NCI-H1436 (cell line): ENCODE data around the gene FLYWCH1.

Experiments used
- DNase-seq: peaks from one replicate; lab custom pipeline; 2025; lab: John Stamatoyannopoulos, UW

Gene FLYWCH1

DNA sequence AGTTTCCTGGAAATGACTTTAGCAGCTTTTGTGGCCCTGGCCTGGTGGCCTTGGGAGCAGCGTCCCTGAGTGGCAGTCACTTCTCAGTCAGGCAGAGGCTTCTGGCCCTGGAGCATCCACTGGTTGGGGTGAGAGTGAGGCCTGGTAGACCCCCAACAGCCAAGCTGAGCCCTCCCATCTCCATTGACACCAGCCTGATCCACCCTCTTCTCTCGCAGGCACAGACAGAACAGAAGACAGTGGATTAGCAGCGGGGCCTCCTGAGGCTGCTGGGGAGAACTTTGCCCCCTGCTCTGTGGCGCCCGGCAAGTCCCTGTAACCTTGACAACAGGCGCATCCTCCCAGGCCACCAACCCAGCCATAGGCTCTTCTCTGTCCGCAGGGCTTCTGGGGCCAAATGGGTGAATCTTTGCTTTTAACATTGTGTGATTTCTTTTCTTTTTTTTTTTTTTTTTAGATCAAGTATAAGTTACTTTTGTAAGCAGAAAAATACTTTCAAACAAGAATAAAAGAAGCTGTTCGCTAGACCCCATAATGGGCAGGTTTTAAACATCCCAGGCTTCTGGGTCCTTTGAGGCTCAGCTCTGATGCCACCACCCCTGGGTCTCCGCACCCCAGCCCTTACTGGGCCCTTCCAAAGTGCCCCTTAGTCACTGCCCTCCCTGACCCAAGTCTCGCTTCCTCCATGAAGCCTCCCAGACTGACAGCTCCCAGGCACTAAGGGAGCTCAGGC is 12.7 kb upstream of the FLYWCH1 start:
- DNase-seq, result no peak

- no peak for DNase-seq
Observed at GRCh38 chr16:2899564-2900072, 12.1 kb upstream of the FLYWCH1 start.

DNA sequence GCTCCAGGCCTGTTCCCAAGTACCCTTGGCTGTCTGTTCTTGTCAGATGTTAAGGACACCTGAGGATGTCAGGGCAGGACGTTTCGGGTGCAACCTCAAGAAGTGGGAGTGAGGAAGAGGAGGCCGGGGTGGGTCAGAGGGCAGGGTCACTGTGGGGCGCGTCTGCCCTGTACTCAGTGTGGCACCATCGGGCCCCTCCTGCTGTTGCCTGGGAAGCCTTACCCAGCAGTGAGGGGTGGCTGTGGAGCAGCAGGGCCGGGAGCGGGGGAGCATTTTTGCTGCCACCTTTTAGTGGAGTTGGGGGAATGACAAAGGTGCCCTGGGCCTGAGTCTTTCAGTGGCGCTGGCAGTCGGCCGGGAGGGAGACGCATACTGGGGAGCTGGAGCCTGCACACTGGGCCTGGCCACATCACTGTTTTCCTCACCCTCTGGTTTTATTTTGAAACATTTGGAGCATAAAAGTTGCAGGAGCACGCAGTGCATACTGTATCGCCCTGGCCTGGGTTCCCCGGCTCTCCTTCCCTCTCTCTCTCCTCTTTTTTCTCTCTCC is 11.1 kb upstream of the FLYWCH1 start:
- no peak for DNase-seq

- no peak for DNase-seq
Observed at GRCh38 chr16:2902337-2903130, 9.2 kb upstream of the FLYWCH1 start.

GRCh38 chr16:2904100-2904921 is 7.4 kb upstream of the FLYWCH1 start:
- DNase-seq, result peak; percentile 68

DNA sequence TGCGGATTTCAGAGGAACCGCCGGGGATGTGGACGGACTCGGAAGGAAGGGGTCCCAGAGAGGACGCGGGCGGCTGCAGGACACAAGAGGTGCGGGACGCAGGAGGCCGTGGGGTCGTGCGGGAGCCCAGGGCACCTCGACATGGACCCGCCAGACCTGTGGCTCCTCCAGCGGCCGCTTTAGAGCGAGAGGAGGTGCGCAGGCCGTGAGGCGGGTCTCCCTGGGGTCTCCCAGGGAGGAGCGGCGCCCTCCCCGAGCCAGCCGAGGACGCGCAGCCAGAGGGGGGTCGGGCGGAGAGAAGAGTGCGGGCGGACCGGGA is 6.8 kb upstream of the FLYWCH1 start:
- no peak for DNase-seq

DNA sequence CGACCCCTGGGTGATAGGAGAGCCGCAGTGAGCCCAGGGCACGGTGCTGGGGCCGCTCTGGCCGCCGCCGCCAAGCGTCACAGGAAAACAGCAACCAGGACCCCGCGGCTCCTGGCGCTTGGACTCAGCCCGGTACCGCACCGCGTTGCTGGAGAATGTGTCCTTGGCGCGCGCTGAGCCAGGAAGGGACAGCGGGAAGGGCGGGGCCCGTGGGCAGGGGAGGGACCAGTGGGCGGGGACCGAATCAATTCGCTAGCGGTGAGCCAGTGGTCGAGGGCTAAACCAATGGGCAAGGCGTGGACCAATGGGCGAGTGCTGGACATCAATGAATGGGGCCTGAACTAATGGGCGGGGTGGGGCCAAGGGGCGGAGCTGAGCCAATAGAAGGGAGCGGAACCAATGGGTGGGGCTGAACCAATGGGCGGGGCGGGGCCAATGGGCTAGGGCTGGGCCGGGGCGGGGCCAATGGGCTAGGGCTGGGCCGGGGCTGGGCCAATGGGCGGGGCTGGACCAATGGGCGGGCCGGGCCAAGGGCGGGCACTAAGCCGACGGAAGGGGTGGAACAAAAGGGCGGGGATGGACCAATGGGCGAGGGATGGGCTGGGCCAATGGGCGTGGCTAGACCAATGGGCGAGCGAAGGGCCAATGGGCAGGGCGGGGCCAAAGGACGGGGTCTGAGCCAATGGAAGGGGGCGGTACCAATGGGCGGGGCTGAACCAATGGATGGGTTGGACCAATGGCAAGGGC is 6.3 kb upstream of the FLYWCH1 start:
- peak; percentile 99 for DNase-seq

DNA sequence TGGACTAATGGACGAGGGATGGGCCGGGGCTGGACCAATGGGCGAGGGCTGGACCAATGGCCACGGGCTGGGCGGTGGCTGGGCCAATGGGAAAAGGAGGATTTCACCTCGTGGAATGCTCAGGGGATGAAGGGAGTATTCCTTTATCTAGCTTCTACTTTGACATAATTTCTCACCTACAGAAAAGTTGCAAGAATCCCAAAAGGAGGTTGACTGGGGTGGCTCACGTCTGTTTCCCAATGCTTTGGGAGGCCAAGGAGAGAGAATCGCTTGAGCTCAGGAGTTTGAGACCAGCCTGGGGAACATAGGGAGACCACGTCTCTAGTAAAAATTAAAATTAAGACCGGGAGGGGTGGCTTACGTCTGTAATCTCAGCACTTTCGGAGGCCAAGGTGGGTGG is 5.7 kb upstream of the FLYWCH1 start:
- DNase-seq, result no peak

DNA sequence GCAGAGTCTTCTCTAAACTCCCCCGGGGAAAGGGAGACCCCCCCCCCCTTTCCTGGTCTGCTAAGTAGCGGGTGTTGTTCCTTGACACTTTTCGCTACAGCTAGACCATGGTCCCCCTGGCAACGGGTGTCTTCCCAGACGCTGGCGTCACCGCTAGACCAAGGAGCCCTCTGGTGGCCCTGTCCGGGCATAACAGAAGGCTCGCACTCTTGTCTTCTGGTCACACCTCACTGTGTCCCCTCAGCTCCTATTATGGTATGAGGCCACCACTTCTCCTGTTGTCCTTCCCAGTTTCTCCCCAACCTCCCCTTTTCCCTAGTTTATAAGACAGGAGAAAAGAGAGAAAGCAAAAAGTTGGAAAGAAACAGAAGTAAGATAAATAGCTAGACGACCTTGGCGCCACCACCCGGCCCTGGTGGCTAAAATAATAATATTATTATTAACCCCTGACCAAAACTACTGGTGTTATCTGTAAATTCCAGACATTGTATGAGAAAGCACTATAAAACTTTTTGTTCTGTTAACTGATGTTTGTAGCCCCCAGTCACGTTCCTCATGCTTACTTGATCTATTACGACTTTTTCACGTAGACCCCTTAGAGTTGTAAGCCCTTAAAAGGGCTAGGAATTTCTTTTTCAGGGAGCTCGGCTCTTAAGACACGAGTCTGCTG is 4.5 kb upstream of the FLYWCH1 start:
- peak; percentile 12 for DNase-seq

GRCh38 chr16:2910441-2910969 is 1.2 kb upstream of the FLYWCH1 start:
- no peak for DNase-seq

- no peak for DNase-seq
Observed at GRCh38 chr16:2912330-2913199, 834 bp downstream of the FLYWCH1 start.

GRCh38 chr16:2913603-2914002 is 1.9 kb downstream of the FLYWCH1 start:
- DNase-seq, result no peak

DNA sequence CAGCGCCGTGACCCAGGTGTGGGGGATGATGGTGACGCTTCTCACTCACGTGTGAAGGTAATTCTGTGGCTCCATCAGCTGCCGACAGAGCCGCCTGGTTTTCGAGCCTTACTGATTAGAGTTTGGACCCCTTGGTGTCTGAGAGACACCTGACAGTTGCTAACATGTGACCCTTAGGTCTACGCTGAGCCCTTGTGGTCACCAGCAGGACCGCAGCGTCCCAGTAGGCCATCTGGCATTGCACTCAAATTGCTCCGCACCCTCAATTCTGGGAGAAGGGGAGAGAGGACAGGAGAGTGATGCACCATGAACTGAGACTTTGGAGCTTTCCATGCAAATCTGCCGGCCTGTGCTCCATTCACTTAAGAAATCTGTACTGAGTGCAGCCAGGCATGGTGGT is 2.5 kb downstream of the FLYWCH1 start:
- DNase-seq, result no peak

- DNase-seq, result no peak
Observed at GRCh38 chr16:2915196-2915929, 3.6 kb downstream of the FLYWCH1 start.

GRCh38 chr16:2919511-2920255 is 8.0 kb downstream of the FLYWCH1 start:
- DNase-seq, result peak; percentile 43

GRCh38 chr16:2923481-2923880 is 11.8 kb downstream of the FLYWCH1 start:
- DNase-seq, result no peak

DNA sequence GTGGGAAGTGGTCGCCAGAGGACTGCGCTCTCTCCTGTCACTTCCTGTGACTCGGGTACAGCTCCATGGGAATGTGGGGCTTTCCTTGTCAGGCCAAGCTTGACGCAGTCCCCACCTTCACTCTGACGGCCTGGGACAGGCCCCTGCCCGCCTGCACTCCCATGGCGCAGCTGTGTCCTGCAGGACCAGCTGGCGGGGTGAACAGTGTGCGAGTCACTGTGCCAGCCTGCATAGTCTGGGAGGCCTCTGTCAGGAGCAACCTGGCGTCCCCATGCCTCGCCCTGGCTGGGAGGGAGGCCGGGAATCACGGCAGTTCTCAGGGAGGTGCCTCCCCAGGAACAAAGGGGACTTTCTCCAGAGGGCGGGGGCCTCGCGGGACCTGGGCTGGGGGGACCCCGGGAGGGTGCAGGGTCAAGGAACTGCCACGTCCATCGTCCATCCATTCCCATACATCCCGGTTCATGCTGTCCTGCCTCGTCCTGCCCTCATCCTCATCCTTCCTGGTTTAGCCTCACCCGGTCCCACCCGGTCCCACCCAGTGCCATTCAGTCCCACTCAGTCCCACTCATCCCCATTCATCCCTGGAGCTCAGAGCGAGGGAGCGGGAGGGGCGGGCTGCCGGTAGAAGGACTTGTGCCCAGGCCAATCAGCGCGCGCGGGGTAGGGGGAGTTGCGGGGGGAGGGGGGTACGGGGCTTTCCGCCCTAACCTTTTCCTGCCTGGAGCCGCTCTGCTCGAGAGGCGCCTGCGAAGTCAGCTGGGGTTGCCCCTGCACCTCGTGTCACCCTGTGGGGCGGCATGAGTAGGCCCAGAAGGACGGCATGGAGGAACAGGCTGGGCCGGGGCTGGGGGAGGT is 13.4 kb downstream of the FLYWCH1 start:
- DNase-seq, result no peak
